Epithelial cell of proximal tubule (primary cell): ENCODE results near the gene AP5Z1. TPM values are rescaled to one million over a fixed set of nuclear protein-coding genes. Genes with fewer than 3 reads are reported as not detected.
A peak's percentile ranks its signal among the peaks of the same experiment; 100 is the strongest.

Experiments used
- DNase-seq: peaks from one replicate; pipeline ENCODE4 v3.0.0-alpha.2; 2011; ENCODE audit warnings: low read depth
- H3K4me3 ChIP-seq: 2 replicates; pipeline ENCODE4 v1.5.1; 2011; ENCODE audit warnings: low read depth, mild to moderate bottlenecking, low read length
- total RNA-seq: library from RNA; depleted of rRNA; stranded (reverse); fragments of >200 nt; gene quantifications from 2 replicates; pipeline ENCODE4 v1.2.3, GENCODE V29; 2015
- TF ChIP-seq, protein P1 (sequence below): conservative IDR thresholded peaks from 2 replicates; pipeline ENCODE4 v1.5.1; 2012; ENCODE audit warnings: low read depth, mild to moderate bottlenecking, low read length

The AP5Z1 gene
- total RNA-seq, 1 donor from 2014 or later, result 21.4 TPM

DNA sequence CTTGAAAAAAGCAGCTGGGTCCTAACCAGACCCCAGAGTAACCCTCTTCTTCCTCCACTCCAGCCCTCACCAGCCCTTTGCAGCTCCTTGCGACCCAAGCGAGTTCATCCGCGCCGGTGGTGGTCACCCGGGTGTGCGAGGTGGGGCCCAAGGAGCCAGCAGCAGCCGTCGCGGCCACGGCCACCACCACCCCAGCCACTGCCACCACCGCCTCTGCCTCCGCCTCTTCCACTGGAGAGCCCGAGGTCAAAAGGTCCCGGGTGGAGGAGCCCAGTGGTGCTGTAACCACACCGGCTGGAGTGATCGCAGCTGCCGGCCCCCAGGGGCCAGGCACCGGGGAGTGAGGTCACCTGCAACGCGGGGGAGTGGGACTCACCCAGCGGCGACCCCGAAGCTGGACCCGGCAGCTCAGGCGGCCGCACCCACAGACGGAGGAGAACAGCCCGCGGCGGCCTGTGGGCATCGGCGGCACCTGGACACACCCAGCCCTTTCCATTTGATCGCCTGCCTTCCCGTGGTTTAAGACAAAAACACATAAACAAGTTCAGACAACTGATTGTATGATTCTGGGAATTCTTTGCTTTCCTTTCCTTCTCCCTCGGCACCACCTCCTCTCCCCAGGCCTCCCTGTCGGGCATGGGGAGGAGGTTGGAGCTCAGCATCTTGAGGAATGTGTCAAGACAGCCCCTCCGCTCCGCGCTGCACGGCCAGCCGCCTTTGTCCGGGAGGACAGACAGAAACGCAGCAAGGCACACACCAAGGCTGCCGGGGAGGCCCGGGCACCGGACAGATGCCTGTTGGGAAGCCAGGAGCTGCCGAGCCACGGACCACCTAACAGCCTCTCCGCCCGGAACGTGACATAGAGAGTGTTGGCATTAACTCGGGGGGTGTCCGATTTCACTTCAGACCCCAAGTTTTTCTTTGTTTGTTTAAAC lies 13.0 kb upstream of the AP5Z1 start:
- DNase-seq, result no peak
- TF ChIP-seq, protein P1, sequence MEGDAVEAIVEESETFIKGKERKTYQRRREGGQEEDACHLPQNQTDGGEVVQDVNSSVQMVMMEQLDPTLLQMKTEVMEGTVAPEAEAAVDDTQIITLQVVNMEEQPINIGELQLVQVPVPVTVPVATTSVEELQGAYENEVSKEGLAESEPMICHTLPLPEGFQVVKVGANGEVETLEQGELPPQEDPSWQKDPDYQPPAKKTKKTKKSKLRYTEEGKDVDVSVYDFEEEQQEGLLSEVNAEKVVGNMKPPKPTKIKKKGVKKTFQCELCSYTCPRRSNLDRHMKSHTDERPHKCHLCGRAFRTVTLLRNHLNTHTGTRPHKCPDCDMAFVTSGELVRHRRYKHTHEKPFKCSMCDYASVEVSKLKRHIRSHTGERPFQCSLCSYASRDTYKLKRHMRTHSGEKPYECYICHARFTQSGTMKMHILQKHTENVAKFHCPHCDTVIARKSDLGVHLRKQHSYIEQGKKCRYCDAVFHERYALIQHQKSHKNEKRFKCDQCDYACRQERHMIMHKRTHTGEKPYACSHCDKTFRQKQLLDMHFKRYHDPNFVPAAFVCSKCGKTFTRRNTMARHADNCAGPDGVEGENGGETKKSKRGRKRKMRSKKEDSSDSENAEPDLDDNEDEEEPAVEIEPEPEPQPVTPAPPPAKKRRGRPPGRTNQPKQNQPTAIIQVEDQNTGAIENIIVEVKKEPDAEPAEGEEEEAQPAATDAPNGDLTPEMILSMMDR, result no peak
- H3K4me3 ChIP-seq, result no peak overlapping the region

DNA sequence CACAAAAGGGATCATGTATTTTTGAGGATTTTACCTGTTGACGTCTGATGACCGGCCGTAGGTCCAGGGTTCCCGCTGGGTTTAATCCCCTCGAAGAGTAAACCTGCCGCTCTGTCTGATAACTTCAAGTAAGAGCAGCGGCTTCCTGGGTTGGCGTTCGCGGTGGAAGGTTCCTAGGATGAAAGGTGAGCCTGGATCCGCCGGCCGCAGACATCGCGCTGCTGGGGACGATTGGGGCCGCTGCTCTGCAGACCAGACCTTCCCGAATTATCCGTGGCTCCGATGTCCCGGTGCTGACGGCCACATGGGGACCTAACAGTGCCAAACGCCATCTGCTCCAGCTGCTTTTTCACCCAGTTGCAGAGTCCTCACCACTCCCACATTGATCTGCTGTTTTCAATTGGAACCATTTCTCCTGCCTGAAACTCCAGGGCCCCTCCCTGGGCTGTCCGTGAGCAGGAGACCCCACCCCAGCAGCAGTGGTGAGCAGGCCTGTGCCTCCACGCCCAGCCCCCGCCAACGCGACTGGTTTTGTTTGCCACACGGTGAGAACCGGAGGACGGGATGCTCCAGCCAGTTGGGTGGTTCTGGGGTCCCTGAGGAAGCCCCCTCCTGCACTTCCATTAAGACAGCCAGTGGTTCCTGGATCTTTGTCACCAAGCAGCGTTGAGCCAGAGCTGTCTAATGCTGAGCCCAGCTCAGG lies 12.2 kb upstream of the AP5Z1 start:
- H3K4me3 ChIP-seq, result no peak overlapping the region
- TF ChIP-seq, protein P1, result no peak
- no peak for DNase-seq

DNA sequence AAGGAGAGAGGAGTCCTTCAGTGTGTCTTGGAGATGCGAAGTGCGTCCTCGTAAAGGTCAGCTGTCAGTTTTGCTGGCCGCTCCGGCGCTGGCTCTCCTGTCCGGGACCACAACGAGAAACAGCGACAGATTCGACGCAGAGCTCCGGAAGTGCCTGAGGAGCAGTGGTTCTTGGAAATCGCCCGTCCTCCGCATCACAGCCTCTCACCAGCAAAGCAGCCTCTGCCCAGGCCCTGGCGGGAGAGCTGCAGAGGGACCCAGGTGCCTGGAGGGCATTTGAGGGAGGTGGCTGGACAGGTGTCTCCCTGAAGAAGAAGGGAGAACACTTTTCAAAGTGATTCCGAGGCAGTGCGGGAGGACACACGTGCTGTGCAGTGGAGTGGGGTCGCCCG lies 11.6 kb upstream of the AP5Z1 start:
- no peak for DNase-seq
- H3K4me3 ChIP-seq, result no peak overlapping the region
- TF ChIP-seq, protein P1, result no peak

DNA sequence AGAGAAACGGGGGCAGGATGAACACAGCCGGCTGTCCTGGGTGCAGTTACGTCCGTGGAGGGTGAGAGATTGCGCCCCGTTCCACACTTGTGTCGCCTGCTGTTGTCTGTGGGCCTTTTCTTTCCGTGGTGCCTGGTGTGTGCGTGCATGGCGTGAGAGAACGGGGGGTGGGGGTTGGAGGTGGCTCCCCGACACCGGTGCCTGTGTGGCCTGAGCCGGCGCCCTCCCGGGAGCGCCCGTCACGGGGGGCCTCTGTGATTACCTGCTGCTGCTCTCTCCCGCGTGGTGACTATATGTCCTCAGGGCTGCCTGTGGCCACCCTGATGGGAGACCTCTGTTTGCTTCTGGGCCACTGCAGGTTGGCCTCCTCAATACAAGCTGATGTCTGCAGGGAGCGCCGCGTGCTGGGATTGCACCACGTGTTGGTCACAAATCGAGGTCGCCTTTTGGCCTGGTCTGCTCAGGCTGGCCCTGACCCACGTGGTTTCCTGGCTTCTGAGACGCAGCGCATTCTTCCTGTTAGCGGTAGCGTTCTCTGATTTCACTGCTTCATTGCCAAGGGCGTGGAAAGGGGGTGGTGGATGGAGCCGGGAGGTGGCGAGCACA lies 10.9 kb upstream of the AP5Z1 start:
- DNase-seq, result no peak
- no peak overlapping the region for H3K4me3 ChIP-seq
- TF ChIP-seq, protein P1, result no peak

DNA sequence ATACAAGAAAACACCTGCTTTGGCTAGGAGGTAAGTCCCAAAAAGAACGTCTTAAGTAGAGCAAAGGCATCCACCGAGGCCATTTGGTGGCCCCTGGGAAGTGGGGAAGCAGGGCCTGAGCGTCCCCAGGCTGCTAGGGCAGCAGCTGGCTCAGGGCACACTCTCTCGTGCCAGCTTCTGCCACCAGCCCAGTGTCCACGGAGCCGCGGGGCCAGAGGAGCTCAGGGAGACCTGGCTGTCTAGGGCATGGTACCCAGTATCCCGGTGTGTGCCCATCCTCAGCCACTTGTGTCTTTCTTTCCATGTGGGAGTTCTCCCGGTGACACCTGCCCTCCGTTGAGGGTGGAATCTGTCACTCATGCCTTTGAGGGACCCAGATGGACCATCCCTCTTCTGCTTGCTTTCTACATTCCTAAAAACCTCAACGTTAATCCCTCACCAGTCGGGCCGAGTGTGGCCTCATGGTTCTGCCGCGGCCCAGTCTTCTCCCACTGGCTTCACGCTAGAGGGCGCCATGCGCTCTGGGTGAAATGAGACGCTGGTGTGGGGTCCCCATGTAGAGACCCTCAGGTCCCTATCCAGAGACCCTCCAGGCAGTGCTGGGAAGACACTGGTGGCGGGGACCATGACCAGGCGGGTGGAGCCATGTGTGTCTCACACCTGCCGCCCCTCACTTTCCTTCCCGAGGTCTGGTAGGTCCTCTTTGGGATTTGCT lies 9.5 kb upstream of the AP5Z1 start:
- TF ChIP-seq, protein P1, result peak; percentile 33
- no peak for DNase-seq
- H3K4me3 ChIP-seq, result no peak overlapping the region

DNA sequence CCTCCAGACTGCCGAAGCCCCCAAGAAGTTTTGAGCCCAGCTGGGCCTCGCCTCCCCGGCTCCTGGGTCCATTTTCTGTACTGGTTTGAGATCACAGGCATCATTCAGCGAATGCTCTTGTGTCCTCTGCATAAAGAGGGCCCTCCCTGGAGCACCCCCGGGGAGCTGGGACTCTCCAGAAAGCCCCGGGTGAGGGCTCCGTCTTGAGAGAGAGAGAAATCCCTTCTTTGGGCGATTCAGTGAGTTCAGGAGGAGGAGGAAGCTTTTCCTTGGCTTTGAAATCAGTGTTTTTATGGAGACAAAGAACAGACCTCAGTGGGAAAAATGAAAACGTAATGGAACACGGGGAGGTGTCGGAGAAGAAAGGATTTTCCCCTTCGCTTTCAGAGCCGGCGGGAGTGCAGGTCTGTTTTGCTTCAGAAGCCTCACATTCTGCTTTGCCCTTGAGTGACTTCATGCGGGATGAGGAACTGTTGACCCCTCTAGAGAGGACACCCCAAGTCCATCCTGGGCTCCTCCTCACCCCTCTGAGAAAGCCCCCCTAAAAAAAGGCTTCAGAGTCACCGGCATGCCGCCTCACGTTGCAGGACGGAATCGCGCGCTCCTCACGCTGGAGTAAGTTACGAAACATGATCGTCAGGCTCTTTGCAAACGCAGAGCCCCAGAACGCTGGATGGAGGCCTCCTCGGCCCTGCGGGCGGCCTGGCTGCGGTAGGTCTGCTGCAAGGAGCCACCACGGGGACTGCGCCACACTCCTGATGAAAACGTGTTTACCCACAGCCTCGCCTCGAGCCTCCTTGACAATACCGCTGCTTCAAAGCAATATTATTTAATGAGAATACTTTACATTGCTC lies 8.5 kb upstream of the AP5Z1 start:
- TF ChIP-seq, protein P1, result no peak
- H3K4me3 ChIP-seq, result no peak overlapping the region
- DNase-seq, result no peak
